GM19468 (cell line): Measurements from ENCODE around the gene MTCL1.

Source experiments
- ATAC-seq: cut with Tn5 transposase; IDR thresholded peaks from one replicate; pipeline ENCODE4 v1.9.1; 2021; ENCODE audit warnings: mild to moderate bottlenecking, moderate library complexity, moderate number of reproducible peaks; ENCODE audit not compliant: unreplicated experiment; ENCODE audit errors: extremely low read depth

The MTCL1 gene

DNA sequence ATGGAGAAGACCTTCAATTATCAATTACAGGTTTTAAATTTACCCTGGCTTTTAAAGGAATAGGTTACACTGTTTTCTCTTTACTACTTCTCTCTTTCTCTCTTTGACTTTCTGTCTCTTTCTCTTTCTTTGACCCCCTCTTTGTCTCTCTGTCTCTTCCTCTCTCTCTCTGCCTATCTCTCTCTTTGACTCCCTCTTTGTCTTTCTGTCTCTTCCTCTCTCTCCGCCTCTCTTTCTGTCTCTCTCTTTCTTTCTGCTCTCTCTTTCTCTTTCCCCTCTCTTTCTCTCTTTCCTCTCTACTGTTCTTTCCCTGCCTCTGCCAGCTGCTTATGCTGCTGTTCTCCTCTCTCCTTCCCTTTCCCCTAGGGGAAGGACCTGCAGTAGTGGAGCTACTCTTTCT lies 175.7 kb downstream of the MTCL1 start:
- no peak for ATAC-seq
